HepG2 (cell line): ENCODE measurements around the gene TSC1. TPM values are rescaled to one million over a fixed set of nuclear protein-coding genes. Genes with fewer than 3 reads are reported as not detected.
A peak's percentile ranks its signal among the peaks of the same experiment; 100 is the strongest.

ENCODE experiments used
- ARNTL ChIP-seq: sonication (generic); formaldehyde crosslinking; IDR thresholded peaks from 2 replicates; pipeline ENCODE4 v1.4.0; 2020; ENCODE audit warnings: mild to moderate bottlenecking, missing genetic modification reagents
- EZH2 ChIP-seq: conservative IDR thresholded peaks from 2 replicates; pipeline ENCODE4 v1.6.1; 2012; ENCODE audit warnings: mild to moderate bottlenecking, low read depth, low read length, moderate library complexity
- NFE2L1 ChIP-seq: sonication (generic); formaldehyde crosslinking; IDR thresholded peaks from 2 replicates; pipeline ENCODE4 v1.4.0; 2020; ENCODE audit warnings: missing genetic modification reagents, mild to moderate bottlenecking, borderline replicate concordance
- NFKBIZ ChIP-seq: IDR thresholded peaks from 2 replicates; pipeline ENCODE4 v1.6.1; 2018; ENCODE audit warnings: missing genetic modification reagents, missing compliant biosample characterization
- SCMH1 ChIP-seq: sonication (generic); formaldehyde crosslinking; IDR thresholded peaks from 2 replicates; pipeline ENCODE4 v1.9.0; 2021; ENCODE audit warnings: missing genetic modification reagents, mild to moderate bottlenecking, borderline replicate concordance
- TEAD3 ChIP-seq: optimal IDR thresholded peaks from 2 replicates; pipeline ENCODE3; 2016; ENCODE audit warnings: borderline replicate concordance
- ZBTB20 ChIP-seq: sonication (generic); formaldehyde crosslinking; IDR thresholded peaks from 2 replicates; pipeline ENCODE4 v1.8.1; 2023; ENCODE audit warnings: missing genetic modification reagents, low read depth, mild to moderate bottlenecking, borderline replicate concordance
- ZFP37 ChIP-seq: sonication (generic); formaldehyde crosslinking; IDR thresholded peaks from 2 replicates; pipeline ENCODE4 v1.4.0; 2020; ENCODE audit warnings: missing genetic modification reagents, borderline replicate concordance
- ZFX ChIP-seq: sonication (generic); formaldehyde crosslinking; IDR thresholded peaks from 2 replicates; pipeline ENCODE4 v1.4.0; 2020; ENCODE audit warnings: mild to moderate bottlenecking, low read depth, missing genetic modification reagents, moderate library complexity
- ZMYM3 ChIP-seq: sonication (generic); formaldehyde crosslinking; IDR thresholded peaks from 2 replicates; pipeline ENCODE4 v1.5.1; 2020; ENCODE audit warnings: mild to moderate bottlenecking, missing genetic modification reagents
- ZNF460 ChIP-seq: sonication (generic); formaldehyde crosslinking; IDR thresholded peaks from 2 replicates; pipeline ENCODE4 v1.5.1; 2020; ENCODE audit warnings: missing genetic modification reagents, mild to moderate bottlenecking, borderline replicate concordance
- ZNF577 ChIP-seq: sonication (generic); formaldehyde crosslinking; IDR thresholded peaks from 2 replicates; pipeline ENCODE4 v1.4.0; 2020; ENCODE audit warnings: mild to moderate bottlenecking, low read depth, missing genetic modification reagents, borderline replicate concordance
- polyA plus RNA-seq, 8 experiments: library from polyadenylated mRNA; depleted of rRNA in 3 of 8; stranded (reverse) in 7 of 8; unstranded in 1 of 8; fragments of >200 nt; fragmentation: Illumina TruSeq in 4 of 8; extraction: Trizol in 4 of 8; gene quantifications; 2 replicates each; pipeline versions ENCODE4 v1.2.1 to v1.2.3, GENCODE V29; 2011 to 2016; ENCODE audit warnings: low read depth in 4 of 8, missing spikeins in 1 of 8, mixed read lengths in 1 of 8; ENCODE audit not compliant: insufficient read depth in 1 of 8
- total RNA-seq, 5 experiments: library from RNA; depleted of rRNA; stranded (reverse); fragments of >200 nt; fragmentation: Illumina TruSeq; extraction: Trizol; gene quantifications; 2 replicates each; pipeline ENCODE4 v1.2.3, GENCODE V29; 2016; ENCODE audit warnings: low read depth in 1 of 5
- TF ChIP-seq, protein P1 (sequence below), 2 experiments: sonication (generic) in 1 of 2; formaldehyde crosslinking in 1 of 2; IDR thresholded peaks; 2 replicates each; pipeline versions ENCODE4 v1.4.0 to v1.6.1; 2016 to 2020; ENCODE audit warnings: borderline replicate concordance in 1 of 2, low read depth in 1 of 2, mild to moderate bottlenecking in 1 of 2, missing genetic modification reagents in 1 of 2
- TF ChIP-seq, protein P2 (sequence below): sonication (generic); formaldehyde crosslinking; IDR thresholded peaks from 2 replicates; pipeline ENCODE4 v1.5.0; 2020; ENCODE audit warnings: mild to moderate bottlenecking, missing genetic modification reagents
- TF ChIP-seq, protein P3 (sequence below): sonication (generic); formaldehyde crosslinking; IDR thresholded peaks from 2 replicates; pipeline ENCODE4 v1.4.0; 2020; ENCODE audit warnings: missing genetic modification reagents
- TF ChIP-seq, protein P4 (sequence below): sonication (generic); formaldehyde crosslinking; IDR thresholded peaks from 2 replicates; pipeline ENCODE4 v1.5.0; 2020; ENCODE audit warnings: missing genetic modification reagents

TSC1 gene
- total and polyA plus RNA-seq, 2 of the 13 experiments (the other 11 are each of a cell fraction or from before 2014, with no cell fraction given) = 31.6 to 66.1 TPM

DNA sequence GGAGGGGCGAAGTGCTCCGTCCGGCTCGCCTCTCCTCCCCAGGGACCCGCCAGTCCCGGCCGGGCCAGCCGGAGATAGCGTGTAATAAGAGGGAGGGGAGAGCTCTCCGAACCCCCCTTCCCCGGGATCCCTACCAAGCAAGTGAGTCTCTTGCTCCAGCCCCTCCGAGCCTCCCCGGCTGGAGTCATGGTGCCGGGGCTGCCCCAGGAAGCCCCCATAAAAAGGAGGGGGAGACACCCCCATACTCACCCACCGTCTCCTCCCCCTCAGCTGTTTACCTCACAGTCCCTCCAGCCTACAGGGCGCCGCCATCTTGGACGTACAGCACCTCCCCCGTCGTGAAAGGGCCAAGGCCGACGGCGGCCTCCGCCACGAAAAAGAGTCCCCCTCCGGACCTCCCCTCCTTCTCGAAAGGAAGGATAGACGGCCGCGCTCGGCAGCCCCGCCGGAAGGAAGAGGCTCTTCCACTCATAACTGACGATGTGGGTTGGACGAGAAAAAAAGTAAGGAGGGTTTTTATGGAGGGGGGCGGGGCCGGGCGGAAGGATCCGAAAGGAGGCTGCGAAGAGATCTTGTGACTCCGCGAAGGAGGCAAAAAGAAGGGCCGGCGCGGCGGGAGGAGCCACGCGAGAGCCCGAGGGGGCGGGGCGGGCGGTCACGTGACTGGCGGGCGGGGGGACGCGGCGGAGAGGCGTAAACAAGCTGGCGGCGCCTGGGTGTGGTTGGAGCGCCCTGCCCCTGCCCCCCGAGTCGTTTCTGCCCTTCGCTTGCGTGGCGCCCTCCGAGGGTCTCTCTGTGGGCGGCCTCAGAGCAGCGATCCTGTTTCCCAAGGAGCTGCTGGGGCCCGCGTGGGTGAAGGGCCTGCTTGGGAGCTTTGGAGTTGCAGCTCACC lies at the start of gene TSC1 (continued):
- TF ChIP-seq ZNF460 (CRISPR knock-in tag) (peak; percentile 56; the same call in 1 of the 2 replicates), ZBTB20 (no peak), ZFX (CRISPR knock-in tag) (peak; percentile 69), TEAD3 (no peak), ZMYM3 (no peak), EZH2 (no peak), SCMH1 (CRISPR knock-in tag) (no peak), NFE2L1 (CRISPR knock-in tag) (0 out of 2 replicates have a peak, but pooled peaks have one; percentile 75), ARNTL (CRISPR knock-in tag) (peak; percentile 64), NFKBIZ (no peak), ZNF577 (CRISPR knock-in tag) (no peak), ZFP37 (CRISPR knock-in tag) (0 out of 2 replicates have a peak, but pooled peaks have one; percentile 44)
- TF ChIP-seq, protein P1, sequence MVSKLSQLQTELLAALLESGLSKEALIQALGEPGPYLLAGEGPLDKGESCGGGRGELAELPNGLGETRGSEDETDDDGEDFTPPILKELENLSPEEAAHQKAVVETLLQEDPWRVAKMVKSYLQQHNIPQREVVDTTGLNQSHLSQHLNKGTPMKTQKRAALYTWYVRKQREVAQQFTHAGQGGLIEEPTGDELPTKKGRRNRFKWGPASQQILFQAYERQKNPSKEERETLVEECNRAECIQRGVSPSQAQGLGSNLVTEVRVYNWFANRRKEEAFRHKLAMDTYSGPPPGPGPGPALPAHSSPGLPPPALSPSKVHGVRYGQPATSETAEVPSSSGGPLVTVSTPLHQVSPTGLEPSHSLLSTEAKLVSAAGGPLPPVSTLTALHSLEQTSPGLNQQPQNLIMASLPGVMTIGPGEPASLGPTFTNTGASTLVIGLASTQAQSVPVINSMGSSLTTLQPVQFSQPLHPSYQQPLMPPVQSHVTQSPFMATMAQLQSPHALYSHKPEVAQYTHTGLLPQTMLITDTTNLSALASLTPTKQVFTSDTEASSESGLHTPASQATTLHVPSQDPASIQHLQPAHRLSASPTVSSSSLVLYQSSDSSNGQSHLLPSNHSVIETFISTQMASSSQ (IDR thresholded peaks at IDR 0.05; ENCODE audit: low read depth) = peak; percentile 49; the same call in 1 of the 2 replicates
- TF ChIP-seq, protein P1 (CRISPR knock-in tag; IDR thresholded peaks at IDR 0.05; ENCODE audit: borderline replicate concordance) = no peak
- TF ChIP-seq, protein P2, sequence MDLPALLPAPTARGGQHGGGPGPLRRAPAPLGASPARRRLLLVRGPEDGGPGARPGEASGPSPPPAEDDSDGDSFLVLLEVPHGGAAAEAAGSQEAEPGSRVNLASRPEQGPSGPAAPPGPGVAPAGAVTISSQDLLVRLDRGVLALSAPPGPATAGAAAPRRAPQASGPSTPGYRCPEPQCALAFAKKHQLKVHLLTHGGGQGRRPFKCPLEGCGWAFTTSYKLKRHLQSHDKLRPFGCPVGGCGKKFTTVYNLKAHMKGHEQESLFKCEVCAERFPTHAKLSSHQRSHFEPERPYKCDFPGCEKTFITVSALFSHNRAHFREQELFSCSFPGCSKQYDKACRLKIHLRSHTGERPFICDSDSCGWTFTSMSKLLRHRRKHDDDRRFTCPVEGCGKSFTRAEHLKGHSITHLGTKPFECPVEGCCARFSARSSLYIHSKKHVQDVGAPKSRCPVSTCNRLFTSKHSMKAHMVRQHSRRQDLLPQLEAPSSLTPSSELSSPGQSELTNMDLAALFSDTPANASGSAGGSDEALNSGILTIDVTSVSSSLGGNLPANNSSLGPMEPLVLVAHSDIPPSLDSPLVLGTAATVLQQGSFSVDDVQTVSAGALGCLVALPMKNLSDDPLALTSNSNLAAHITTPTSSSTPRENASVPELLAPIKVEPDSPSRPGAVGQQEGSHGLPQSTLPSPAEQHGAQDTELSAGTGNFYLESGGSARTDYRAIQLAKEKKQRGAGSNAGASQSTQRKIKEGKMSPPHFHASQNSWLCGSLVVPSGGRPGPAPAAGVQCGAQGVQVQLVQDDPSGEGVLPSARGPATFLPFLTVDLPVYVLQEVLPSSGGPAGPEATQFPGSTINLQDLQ (CRISPR knock-in tag) = no peak
- TF ChIP-seq, protein P3, sequence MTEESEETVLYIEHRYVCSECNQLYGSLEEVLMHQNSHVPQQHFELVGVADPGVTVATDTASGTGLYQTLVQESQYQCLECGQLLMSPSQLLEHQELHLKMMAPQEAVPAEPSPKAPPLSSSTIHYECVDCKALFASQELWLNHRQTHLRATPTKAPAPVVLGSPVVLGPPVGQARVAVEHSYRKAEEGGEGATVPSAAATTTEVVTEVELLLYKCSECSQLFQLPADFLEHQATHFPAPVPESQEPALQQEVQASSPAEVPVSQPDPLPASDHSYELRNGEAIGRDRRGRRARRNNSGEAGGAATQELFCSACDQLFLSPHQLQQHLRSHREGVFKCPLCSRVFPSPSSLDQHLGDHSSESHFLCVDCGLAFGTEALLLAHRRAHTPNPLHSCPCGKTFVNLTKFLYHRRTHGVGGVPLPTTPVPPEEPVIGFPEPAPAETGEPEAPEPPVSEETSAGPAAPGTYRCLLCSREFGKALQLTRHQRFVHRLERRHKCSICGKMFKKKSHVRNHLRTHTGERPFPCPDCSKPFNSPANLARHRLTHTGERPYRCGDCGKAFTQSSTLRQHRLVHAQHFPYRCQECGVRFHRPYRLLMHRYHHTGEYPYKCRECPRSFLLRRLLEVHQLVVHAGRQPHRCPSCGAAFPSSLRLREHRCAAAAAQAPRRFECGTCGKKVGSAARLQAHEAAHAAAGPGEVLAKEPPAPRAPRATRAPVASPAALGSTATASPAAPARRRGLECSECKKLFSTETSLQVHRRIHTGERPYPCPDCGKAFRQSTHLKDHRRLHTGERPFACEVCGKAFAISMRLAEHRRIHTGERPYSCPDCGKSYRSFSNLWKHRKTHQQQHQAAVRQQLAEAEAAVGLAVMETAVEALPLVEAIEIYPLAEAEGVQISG = peak; percentile 80
- TF ChIP-seq, protein P4, sequence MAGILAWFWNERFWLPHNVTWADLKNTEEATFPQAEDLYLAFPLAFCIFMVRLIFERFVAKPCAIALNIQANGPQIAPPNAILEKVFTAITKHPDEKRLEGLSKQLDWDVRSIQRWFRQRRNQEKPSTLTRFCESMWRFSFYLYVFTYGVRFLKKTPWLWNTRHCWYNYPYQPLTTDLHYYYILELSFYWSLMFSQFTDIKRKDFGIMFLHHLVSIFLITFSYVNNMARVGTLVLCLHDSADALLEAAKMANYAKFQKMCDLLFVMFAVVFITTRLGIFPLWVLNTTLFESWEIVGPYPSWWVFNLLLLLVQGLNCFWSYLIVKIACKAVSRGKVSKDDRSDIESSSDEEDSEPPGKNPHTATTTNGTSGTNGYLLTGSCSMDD (CRISPR knock-in tag) = no peak
